Adrenal gland (tissue), 12 donors: ENCODE results near the gene CHRM3. TPM values are rescaled to one million over a fixed set of nuclear protein-coding genes. Genes with fewer than 3 reads are reported as not detected.

Source experiments
- DNase-seq, 7 donors: peaks; one replicate each; pipeline ENCODE4 v3.0.0-alpha.2; 2019 to 2020
- H3K27ac ChIP-seq, 5 donors: fragments of 200-600 bp; sonication (generic) in 4 of 5; 1 replicate in 3 of 5; 2 replicates in 2 of 5; pipeline versions ENCODE4 v1.5.1 to v1.8.0; 2016 to 2020; ENCODE audit warnings: mild to moderate bottlenecking in 1 of 5
- H3K27me3 ChIP-seq: fragments of 200-600 bp; 2 replicates; pipeline ENCODE4 v1.8.0; 2021
- H3K36me3 ChIP-seq, 2 donors: fragments of 200-600 bp; replicated peaks in 1 of 2; 1 replicate in 1 of 2; 2 replicates in 1 of 2; pipeline versions ENCODE4 v1.5.1 to v1.8.0; 2018 to 2022
- H3K4me1 ChIP-seq, 2 donors: fragments of 200-600 bp; replicated peaks in 1 of 2; 1 replicate in 1 of 2; 2 replicates in 1 of 2; pipeline versions ENCODE4 v1.5.1 to v1.8.0; 2018 to 2021
- H3K4me3 ChIP-seq, 4 donors: fragments of 200-600 bp; sonication (generic) in 3 of 4; one replicate each; pipeline ENCODE4 v1.5.1; 2016 to 2018
- H3K9me3 ChIP-seq, 3 donors: fragments of 200-600 bp; sonication (generic) in 1 of 3; replicated peaks in 1 of 3; 1 replicate in 2 of 3; 2 replicates in 1 of 3; pipeline versions ENCODE4 v1.5.1 to v1.8.0; 2016 to 2021
- CTCF ChIP-seq, 6 experiments: fragments of 450-650 bp in 4 of 6; fragments of 200-600 bp in 2 of 6; sonication (generic) in 1 of 6; IDR thresholded peaks; 1 replicate in 5 of 6; 2 replicates in 1 of 6; pipeline versions ENCODE4 v1.5.1 to v1.8.0; 2016 to 2021; ENCODE audit warnings: antibody characterized with exemption in 6 of 6, mild to moderate bottlenecking in 2 of 6, moderate library complexity in 1 of 6
- POLR2A ChIP-seq, 2 donors: fragments of 450-650 bp; IDR thresholded peaks; one replicate each; pipeline ENCODE4 v1.6.1; 2017; ENCODE audit warnings: antibody characterized with exemption in 2 of 2, mild to moderate bottlenecking in 2 of 2, moderate library complexity in 1 of 2
- WGBS, 4 donors: extraction: QIAGEN DNeasy Blood & Tissue Kit in 2 of 4; methylation state at CpG; one replicate each; pipeline versions ENCODE4 v1.1.5 to v1.1.7; 2013 to 2017; 5-methylcytosine and 5-hydroxymethylcytosine counted together
- intact Hi-C, 2 donors: fragments of 100-400 bp; cut with DNase I; formaldehyde crosslinking; loops; one replicate each; pipeline versions ENCODE4 v1.14.1 to v1.15.0; 2022 to 2023
- polyA plus RNA-seq, 3 donors: library from polyadenylated mRNA; stranded (reverse); fragments of 200-250 nt in 2 of 3; fragments of 350-450 nt in 1 of 3; fragmentation: Illumina TruSeq in 1 of 3; extraction: RNeasy Lipid Tissue Mini Kit (QIAGEN cat#74804) in 1 of 3; gene quantifications; one replicate each; pipeline ENCODE4 v1.2.3, GENCODE V29; 2013 to 2014
- total RNA-seq, 9 donors: library from RNA; depleted of rRNA in 4 of 9; stranded (reverse); fragments of >200 nt in 4 of 9; fragments of 120-200 nt in 1 of 9; fragmentation: NEBNext Ultra II Directional in 1 of 9; extraction: Animal tissue kit (Norgen Biotek cat#: 25700) in 1 of 9; gene quantifications; one replicate each; pipeline versions ENCODE4 v1.1.0 to v1.2.4, GENCODE V29; 2013 to 2023
- donor health status: healthy with polysubstance abuse.
- donor health status: Bipolar disorder and iron deficiency.
- donor health status: DM: yes; HTN: yes; CAD: no.
- donor health status: DM: no; HTN: no; CAD: no.
- donor health status: DM: no; HTN: no; CAD: no.
- donor health status: DM: yes; HTN: yes; CAD: no.

CHRM3 gene
- total and polyA plus RNA-seq, 12 donors: 0.17 to 6.2 (median 1.2) TPM

DNA sequence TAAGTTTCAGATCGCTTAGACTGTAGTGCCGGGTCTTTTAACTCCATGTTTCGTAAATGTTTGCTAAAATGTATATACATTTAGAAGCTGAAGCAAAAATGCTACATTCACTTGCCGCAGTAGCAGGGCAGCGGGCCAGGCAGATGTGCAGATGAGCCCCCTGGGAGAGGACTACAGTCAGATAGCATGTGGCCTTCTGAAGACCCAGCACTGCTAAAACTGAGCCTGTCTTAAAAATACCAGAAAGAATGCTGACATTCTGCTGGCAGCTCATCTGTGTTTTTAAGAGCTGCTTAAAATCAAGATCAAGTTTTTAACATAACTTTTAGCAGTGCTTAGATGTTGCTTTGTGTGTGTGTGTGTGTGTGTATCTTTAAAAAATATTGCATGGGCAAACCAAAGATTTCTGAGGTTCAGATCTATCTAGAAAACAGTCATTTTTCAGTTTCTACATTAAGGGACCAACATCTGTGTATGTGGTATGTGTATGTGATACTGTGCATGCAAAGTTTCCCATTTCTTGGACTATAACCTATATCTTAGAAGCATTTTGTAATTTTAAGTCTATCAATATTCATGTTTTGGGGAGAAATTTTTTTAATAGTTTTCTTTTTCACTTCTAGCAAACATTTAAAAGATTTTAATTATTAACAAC, 31.7 kb downstream of the CHRM3 start:
- H3K4me1 ChIP-seq: no peaks in the 10 kb centered on the region
- TF ChIP-seq POLR2A (IDR thresholded peaks at IDR 0.05) (no peak), CTCF (IDR thresholded peaks at IDR 0.05) (no peak)
- H3K9me3 ChIP-seq: no peaks in the 10 kb centered on the region
- WGBS, 4 donors: 69 to 91% (median 82%) methylated on average over 5 of the region's 5 CpGs
- H3K4me3 ChIP-seq: no peak overlapping the region
- no peaks in the 10 kb centered on the region for H3K36me3 ChIP-seq
- intact Hi-C loops: no loop called here
- H3K27ac ChIP-seq: no peak overlapping the region
- no peak for DNase-seq
- no peaks in the 10 kb centered on the region for H3K27me3 ChIP-seq

DNA sequence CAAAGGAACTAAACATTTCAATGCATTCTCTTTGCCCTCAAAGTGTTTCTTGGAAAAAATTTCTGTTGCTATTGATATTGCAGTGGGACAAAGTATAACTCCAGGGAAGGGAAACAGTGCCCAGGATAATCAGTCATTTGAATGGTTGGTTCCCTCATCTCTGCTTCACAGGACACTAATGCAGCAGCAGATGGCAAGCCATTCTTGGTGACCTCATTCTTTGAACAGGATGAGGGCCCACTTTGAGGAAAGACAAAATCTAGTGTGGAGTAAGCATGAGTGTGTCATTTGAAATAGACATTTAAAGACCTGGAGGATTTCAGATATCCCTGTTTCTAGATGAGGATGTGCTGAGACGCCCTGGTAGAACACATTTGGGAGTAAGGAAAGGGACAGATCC, 32.3 kb downstream of the CHRM3 start:
- intact Hi-C loops: no loop called here
- H3K36me3 ChIP-seq: no peaks in the 10 kb centered on the region
- TF ChIP-seq CTCF (IDR thresholded peaks at IDR 0.05) (no peak), POLR2A (IDR thresholded peaks at IDR 0.05) (no peak)
- no peak overlapping the region for H3K4me3 ChIP-seq
- WGBS, 4 donors: 74 to 88% (median 81%) methylated on average over 1 of the region's 1 CpG
- H3K27me3 ChIP-seq: no peaks in the 10 kb centered on the region
- H3K27ac ChIP-seq: no peak overlapping the region
- no peak for DNase-seq
- no peaks in the 10 kb centered on the region for H3K9me3 ChIP-seq
- H3K4me1 ChIP-seq: no peaks in the 10 kb centered on the region

GRCh38 chr1:239421811-239422210, 35.4 kb downstream of the CHRM3 start:
- Histone ChIP-seq H3K4me3 (no peak overlapping the region), H3K36me3 (no peaks in the 10 kb centered on the region), H3K27me3 (no peaks in the 10 kb centered on the region), H3K27ac (no peak overlapping the region), H3K9me3 (no peaks in the 10 kb centered on the region), H3K4me1 (no peaks in the 10 kb centered on the region)
- 54 to 62% (median 58%) methylated on average over 2 of the region's 2 CpGs for WGBS, 4 donors
- intact Hi-C loops: no loop called here
- no peak for DNase-seq
- no peak for TF ChIP-seq CTCF (IDR thresholded peaks at IDR 0.05)
- no peak for TF ChIP-seq POLR2A (IDR thresholded peaks at IDR 0.05)

DNA sequence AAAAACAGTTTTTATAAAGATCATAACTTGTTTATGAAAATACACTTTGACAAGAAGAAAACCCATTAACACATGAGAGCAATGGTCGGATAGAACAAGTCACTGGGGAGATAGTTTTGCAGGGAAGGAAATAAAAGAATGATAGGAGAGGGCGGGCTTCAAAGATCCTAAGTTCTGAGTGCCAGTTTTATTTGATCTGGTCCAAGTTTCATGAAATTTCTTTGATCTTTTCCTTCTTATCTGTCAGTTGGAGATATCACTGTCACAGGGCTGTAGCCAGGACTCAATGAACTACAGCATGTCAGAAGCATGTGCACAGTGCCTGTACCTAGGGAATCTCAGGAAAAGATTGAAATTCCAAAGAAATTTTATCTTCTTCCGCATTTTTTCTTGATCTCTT, 36.5 kb downstream of the CHRM3 start:
- H3K27me3 ChIP-seq: no peaks in the 10 kb centered on the region
- no peaks in the 10 kb centered on the region for H3K36me3 ChIP-seq
- H3K27ac ChIP-seq: no peak overlapping the region
- intact Hi-C loops: no loop called here
- 61 to 77% (median 70%) methylated on average over 3 of the region's 3 CpGs for WGBS, 4 donors
- H3K4me3 ChIP-seq: no peak overlapping the region
- no peaks in the 10 kb centered on the region for H3K4me1 ChIP-seq
- no peak for DNase-seq
- no peaks in the 10 kb centered on the region for H3K9me3 ChIP-seq
- no peak for TF ChIP-seq CTCF (IDR thresholded peaks at IDR 0.05)
- no peak for TF ChIP-seq POLR2A (IDR thresholded peaks at IDR 0.05)
